Activated CD4-positive, CD25-positive, alpha-beta regulatory T cell (primary cell): ENCODE measurements around the gene CAMTA1.
"Not testable (repeated sequence)": the region's sequence is repeated elsewhere in the genome, so short reads cannot be mapped to it uniquely, and the experiment has no call there.

Experiments used
- DNase-seq, 4 experiments: peaks; one replicate each; lab custom pipeline; 2025; lab: John Stamatoyannopoulos, UW

Gene CAMTA1

GRCh38 chr1:7781923-7782495, 996.8 kb downstream of the CAMTA1 start:
- no peak for DNase-seq

- peak in 2 of 4 experiments; percentile 39 to 40 for DNase-seq
Measured at GRCh38 chr1:7783178-7783711, 998.0 kb downstream of the CAMTA1 start.

- peak; percentile 86 to 97 (median 94) for DNase-seq
Measured at GRCh38 chr1:7783826-7784491, 998.7 kb downstream of the CAMTA1 start, which contains the start of gene PER3. Gene PER3 (plus strand): TSS chr1:7784291. CDS start chr1:7784878, 587 bp downstream.

GRCh38 chr1:7784492-7785071, 999.3 kb downstream of the CAMTA1 start:
- no peak for DNase-seq

GRCh38 chr1:7785108-7785507, 999.9 kb downstream of the CAMTA1 start:
- no peak for DNase-seq

- no peak for DNase-seq
Measured at GRCh38 chr1:7786795-7787194, 1001.5 kb downstream of the CAMTA1 start.

- no peak for DNase-seq
Measured at GRCh38 chr1:7789828-7790227, 1004.6 kb downstream of the CAMTA1 start.

- not testable (repeated sequence) for DNase-seq
Measured at GRCh38 chr1:7791027-7791426, 1005.8 kb downstream of the CAMTA1 start.

GRCh38 chr1:7795406-7795805, 1010.2 kb downstream of the CAMTA1 start:
- no peak for DNase-seq

- no peak for DNase-seq
Measured at GRCh38 chr1:7805460-7805859, 1020.2 kb downstream of the CAMTA1 start.

GRCh38 chr1:7808253-7808844, 1023.1 kb downstream of the CAMTA1 start:
- DNase-seq = no peak

- no peak for DNase-seq
Measured at GRCh38 chr1:7809742-7810141, 1024.5 kb downstream of the CAMTA1 start.

- DNase-seq = no peak
Measured at GRCh38 chr1:7810395-7810794, 1025.1 kb downstream of the CAMTA1 start.

- DNase-seq = no peak
Measured at GRCh38 chr1:7811476-7811875, 1026.2 kb downstream of the CAMTA1 start.

- no peak for DNase-seq
Measured at GRCh38 chr1:7813677-7814373, 1028.6 kb downstream of the CAMTA1 start.
